ENCODE measurements around the gene YIF1A.
"Not testable (repeated sequence)": the region's sequence is repeated elsewhere in the genome, so short reads cannot be mapped to it uniquely, and the experiment has no call there.

DNA sequence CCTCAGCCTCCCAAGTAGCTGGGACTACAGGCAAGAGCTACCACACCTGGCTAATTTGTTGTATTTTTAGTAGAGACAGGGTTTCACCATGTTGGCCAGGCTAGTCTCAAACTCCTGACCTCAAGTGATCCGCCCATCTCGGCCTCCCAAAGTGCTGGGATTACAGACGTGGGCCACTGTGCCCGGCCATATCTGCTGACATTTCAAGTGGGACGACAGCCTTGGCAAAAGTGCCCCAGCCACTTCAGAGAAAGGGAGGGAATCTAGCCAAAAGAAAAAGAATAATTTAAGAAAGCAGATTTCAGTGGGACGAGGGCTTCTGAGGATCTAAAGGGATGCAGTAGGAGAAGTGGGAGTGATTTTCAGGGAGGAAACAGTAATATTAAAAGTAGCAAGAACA lies 35.9 kb downstream of the YIF1A start:
- TF ChIP-seq, protein P1, sequence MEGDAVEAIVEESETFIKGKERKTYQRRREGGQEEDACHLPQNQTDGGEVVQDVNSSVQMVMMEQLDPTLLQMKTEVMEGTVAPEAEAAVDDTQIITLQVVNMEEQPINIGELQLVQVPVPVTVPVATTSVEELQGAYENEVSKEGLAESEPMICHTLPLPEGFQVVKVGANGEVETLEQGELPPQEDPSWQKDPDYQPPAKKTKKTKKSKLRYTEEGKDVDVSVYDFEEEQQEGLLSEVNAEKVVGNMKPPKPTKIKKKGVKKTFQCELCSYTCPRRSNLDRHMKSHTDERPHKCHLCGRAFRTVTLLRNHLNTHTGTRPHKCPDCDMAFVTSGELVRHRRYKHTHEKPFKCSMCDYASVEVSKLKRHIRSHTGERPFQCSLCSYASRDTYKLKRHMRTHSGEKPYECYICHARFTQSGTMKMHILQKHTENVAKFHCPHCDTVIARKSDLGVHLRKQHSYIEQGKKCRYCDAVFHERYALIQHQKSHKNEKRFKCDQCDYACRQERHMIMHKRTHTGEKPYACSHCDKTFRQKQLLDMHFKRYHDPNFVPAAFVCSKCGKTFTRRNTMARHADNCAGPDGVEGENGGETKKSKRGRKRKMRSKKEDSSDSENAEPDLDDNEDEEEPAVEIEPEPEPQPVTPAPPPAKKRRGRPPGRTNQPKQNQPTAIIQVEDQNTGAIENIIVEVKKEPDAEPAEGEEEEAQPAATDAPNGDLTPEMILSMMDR (IDR thresholded peaks at IDR 0.05; ENCODE audit: poor library complexity, severe bottlenecking): not testable (repeated sequence)
- not testable (repeated sequence) for TF ChIP-seq TAF1 (IDR thresholded peaks at IDR 0.05; ENCODE audit: low read depth); POLR2AphosphoS5 (IDR thresholded peaks at IDR 0.05); EZH2 (IDR thresholded peaks at IDR 0.05; ENCODE audit: borderline replicate concordance, insufficient read depth, low read length, poor library complexity, severe bottlenecking)
- TF ChIP-seq, protein P2, sequence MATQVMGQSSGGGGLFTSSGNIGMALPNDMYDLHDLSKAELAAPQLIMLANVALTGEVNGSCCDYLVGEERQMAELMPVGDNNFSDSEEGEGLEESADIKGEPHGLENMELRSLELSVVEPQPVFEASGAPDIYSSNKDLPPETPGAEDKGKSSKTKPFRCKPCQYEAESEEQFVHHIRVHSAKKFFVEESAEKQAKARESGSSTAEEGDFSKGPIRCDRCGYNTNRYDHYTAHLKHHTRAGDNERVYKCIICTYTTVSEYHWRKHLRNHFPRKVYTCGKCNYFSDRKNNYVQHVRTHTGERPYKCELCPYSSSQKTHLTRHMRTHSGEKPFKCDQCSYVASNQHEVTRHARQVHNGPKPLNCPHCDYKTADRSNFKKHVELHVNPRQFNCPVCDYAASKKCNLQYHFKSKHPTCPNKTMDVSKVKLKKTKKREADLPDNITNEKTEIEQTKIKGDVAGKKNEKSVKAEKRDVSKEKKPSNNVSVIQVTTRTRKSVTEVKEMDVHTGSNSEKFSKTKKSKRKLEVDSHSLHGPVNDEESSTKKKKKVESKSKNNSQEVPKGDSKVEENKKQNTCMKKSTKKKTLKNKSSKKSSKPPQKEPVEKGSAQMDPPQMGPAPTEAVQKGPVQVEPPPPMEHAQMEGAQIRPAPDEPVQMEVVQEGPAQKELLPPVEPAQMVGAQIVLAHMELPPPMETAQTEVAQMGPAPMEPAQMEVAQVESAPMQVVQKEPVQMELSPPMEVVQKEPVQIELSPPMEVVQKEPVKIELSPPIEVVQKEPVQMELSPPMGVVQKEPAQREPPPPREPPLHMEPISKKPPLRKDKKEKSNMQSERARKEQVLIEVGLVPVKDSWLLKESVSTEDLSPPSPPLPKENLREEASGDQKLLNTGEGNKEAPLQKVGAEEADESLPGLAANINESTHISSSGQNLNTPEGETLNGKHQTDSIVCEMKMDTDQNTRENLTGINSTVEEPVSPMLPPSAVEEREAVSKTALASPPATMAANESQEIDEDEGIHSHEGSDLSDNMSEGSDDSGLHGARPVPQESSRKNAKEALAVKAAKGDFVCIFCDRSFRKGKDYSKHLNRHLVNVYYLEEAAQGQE (IDR thresholded peaks at IDR 0.05; ENCODE audit: borderline replicate concordance): not testable (repeated sequence)

Data from neural cell (in vitro differentiated cells).